GM18517 (cell line): ENCODE measurements around the gene WDR46.
"Not testable (repeated sequence)": the region's sequence is repeated elsewhere in the genome, so short reads cannot be mapped to it uniquely, and the experiment has no call there.

Experiments used
- ATAC-seq: cut with Tn5 transposase; IDR thresholded peaks from one replicate; pipeline ENCODE4 v1.9.1; 2021; ENCODE audit warnings: mild to moderate bottlenecking, moderate library complexity; ENCODE audit not compliant: unreplicated experiment

The WDR46 gene

GRCh38 chr6:33271468-33272274 is 17.4 kb downstream of the WDR46 start, which contains the start of the genes RPS18 and VPS52:
Gene RPS18, plus strand, starts transcription at chr6:33272075. Its CDS starts 45 bp downstream, at chr6:33272120.
Gene VPS52, minus strand, starts transcription at chr6:33271876. Its CDS starts 201 bp downstream, at chr6:33271675.
- ATAC-seq = peak; percentile 79

GRCh38 chr6:33271117-33271467 is 17.9 kb downstream of the WDR46 start:
- ATAC-seq = peak; percentile 21

GRCh38 chr6:33264015-33264414 is 25.0 kb downstream of the WDR46 start:
- ATAC-seq = no peak

GRCh38 chr6:33262490-33262889 is 26.5 kb downstream of the WDR46 start:
- not testable (repeated sequence) for ATAC-seq

- ATAC-seq = no peak
Observed at GRCh38 chr6:33259032-33259431, 30.0 kb downstream of the WDR46 start.

GRCh38 chr6:33254591-33254990 is 34.4 kb downstream of the WDR46 start:
- ATAC-seq = no peak

- ATAC-seq = no peak
Observed at GRCh38 chr6:33252759-33253158, 36.3 kb downstream of the WDR46 start.

GRCh38 chr6:33251395-33252012 is 37.5 kb downstream of the WDR46 start:
- no peak for ATAC-seq

- ATAC-seq = no peak
Observed at GRCh38 chr6:33250731-33251130, 38.3 kb downstream of the WDR46 start.

GRCh38 chr6:33249732-33250630 is 39.1 kb downstream of the WDR46 start:
- ATAC-seq = no peak

- ATAC-seq = peak; percentile 87
Observed at GRCh38 chr6:33248932-33249731, 39.9 kb downstream of the WDR46 start.

GRCh38 chr6:33248643-33248931 is 40.5 kb downstream of the WDR46 start:
- ATAC-seq = peak; percentile 4

GRCh38 chr6:33247977-33248642 is 40.9 kb downstream of the WDR46 start:
- ATAC-seq = peak; percentile 41

- no peak for ATAC-seq
Observed at GRCh38 chr6:33243476-33243875, 45.6 kb downstream of the WDR46 start.

- ATAC-seq = no peak
Observed at GRCh38 chr6:33241968-33242367, 47.1 kb downstream of the WDR46 start.

- ATAC-seq = no peak
Observed at GRCh38 chr6:33237741-33238140, 51.3 kb downstream of the WDR46 start.

- no peak for ATAC-seq
Observed at GRCh38 chr6:33236852-33237251, 52.2 kb downstream of the WDR46 start.

- no peak for ATAC-seq
Observed at GRCh38 chr6:33236328-33236727, 52.7 kb downstream of the WDR46 start.

- ATAC-seq = no peak
Observed at GRCh38 chr6:33235221-33235634, 53.8 kb downstream of the WDR46 start.
